ENCODE results near the gene ICAM1. TPM values are rescaled to one million over a fixed set of nuclear protein-coding genes. Genes with fewer than 3 reads are reported as not detected.

Gene ICAM1
- total and polyA plus RNA-seq, 2 of the 13 experiments (the other 11 are each of a cell fraction or from before 2014, with no cell fraction given), result 37.9 to 98.4 TPM

GRCh38 chr19:10270616-10271394 lies at the start of gene ICAM1 (continued):
- TF ChIP-seq KLF15 (CRISPR knock-in tag; IDR thresholded peaks at IDR 0.05; ENCODE audit: borderline replicate concordance) (peak; percentile 62; the same call in 1 of the 2 replicates), GMEB1 (CRISPR knock-in tag; IDR thresholded peaks at IDR 0.05; ENCODE audit: borderline replicate concordance) (peak; percentile 65; the same call in 1 of the 2 replicates), RORA (CRISPR knock-in tag; IDR thresholded peaks at IDR 0.05) (no peak), ZNF160 (CRISPR knock-in tag; IDR thresholded peaks at IDR 0.05) (peak; percentile 87; the same call in 1 of the 2 replicates), ZNF577 (CRISPR knock-in tag; IDR thresholded peaks at IDR 0.05; ENCODE audit: borderline replicate concordance, low read depth) (no peak), MBD4 (IDR thresholded peaks at IDR 0.05; ENCODE audit: borderline replicate concordance, low read length) (no peak), ZNF276 (CRISPR knock-in tag; IDR thresholded peaks at IDR 0.05; ENCODE audit: low read depth) (peak; percentile 63; the same call in 1 of the 2 replicates), RARG (CRISPR knock-in tag; IDR thresholded peaks at IDR 0.05; ENCODE audit: low read depth) (no peak), MAFG (CRISPR knock-in tag; IDR thresholded peaks at IDR 0.05) (no peak), BCL3 (CRISPR knock-in tag; IDR thresholded peaks at IDR 0.05) (0 out of 2 replicates have a peak, but pooled peaks have one; percentile 46), ZNF605 (CRISPR knock-in tag; IDR thresholded peaks at IDR 0.05) (peak; percentile 96), ZFP41 (CRISPR knock-in tag; IDR thresholded peaks at IDR 0.05; ENCODE audit: borderline replicate concordance) (peak; percentile 57; the same call in 1 of the 2 replicates), RFX3 (CRISPR knock-in tag; IDR thresholded peaks at IDR 0.05) (no peak), TARDBP (CRISPR knock-in tag; IDR thresholded peaks at IDR 0.05) (peak; percentile 88), ZNF589 (CRISPR knock-in tag; conservative IDR thresholded peaks at IDR 0.05) (peak; percentile 83; the same call in 1 of the 2 replicates)
- TF ChIP-seq, protein P1, sequence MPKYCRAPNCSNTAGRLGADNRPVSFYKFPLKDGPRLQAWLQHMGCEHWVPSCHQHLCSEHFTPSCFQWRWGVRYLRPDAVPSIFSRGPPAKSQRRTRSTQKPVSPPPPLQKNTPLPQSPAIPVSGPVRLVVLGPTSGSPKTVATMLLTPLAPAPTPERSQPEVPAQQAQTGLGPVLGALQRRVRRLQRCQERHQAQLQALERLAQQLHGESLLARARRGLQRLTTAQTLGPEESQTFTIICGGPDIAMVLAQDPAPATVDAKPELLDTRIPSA (CRISPR knock-in tag; IDR thresholded peaks at IDR 0.05; ENCODE audit: borderline replicate concordance), result no peak; the same call in 1 of the 2 replicates
- TF ChIP-seq, protein P2, sequence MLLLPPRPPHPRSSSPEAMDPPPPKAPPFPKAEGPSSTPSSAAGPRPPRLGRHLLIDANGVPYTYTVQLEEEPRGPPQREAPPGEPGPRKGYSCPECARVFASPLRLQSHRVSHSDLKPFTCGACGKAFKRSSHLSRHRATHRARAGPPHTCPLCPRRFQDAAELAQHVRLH (CRISPR knock-in tag; IDR thresholded peaks at IDR 0.05; ENCODE audit: borderline replicate concordance, low read depth), result peak; percentile 97
- TF ChIP-seq, protein P3, sequence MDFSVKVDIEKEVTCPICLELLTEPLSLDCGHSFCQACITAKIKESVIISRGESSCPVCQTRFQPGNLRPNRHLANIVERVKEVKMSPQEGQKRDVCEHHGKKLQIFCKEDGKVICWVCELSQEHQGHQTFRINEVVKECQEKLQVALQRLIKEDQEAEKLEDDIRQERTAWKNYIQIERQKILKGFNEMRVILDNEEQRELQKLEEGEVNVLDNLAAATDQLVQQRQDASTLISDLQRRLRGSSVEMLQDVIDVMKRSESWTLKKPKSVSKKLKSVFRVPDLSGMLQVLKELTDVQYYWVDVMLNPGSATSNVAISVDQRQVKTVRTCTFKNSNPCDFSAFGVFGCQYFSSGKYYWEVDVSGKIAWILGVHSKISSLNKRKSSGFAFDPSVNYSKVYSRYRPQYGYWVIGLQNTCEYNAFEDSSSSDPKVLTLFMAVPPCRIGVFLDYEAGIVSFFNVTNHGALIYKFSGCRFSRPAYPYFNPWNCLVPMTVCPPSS (IDR thresholded peaks at IDR 0.05), result no peak
- TF ChIP-seq, protein P4, sequence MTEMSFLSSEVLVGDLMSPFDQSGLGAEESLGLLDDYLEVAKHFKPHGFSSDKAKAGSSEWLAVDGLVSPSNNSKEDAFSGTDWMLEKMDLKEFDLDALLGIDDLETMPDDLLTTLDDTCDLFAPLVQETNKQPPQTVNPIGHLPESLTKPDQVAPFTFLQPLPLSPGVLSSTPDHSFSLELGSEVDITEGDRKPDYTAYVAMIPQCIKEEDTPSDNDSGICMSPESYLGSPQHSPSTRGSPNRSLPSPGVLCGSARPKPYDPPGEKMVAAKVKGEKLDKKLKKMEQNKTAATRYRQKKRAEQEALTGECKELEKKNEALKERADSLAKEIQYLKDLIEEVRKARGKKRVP (CRISPR knock-in tag; IDR thresholded peaks at IDR 0.05), result peak in 1 of 2 experiments; percentile 62; a peak in 2 of 4 replicates

All from HepG2 (cell line).